Ishikawa (cell line): ENCODE results near the gene PSMB11.

ENCODE experiments used
- CEBPB ChIP-seq: IDR thresholded peaks from 2 replicates; pipeline ENCODE4 v1.6.1; 2012
- CREB1 ChIP-seq: IDR thresholded peaks from 2 replicates; pipeline ENCODE4 v1.6.1; 2012; ENCODE audit warnings: low read depth
- EGR1 ChIP-seq: IDR thresholded peaks from 2 replicates; pipeline ENCODE4 v1.6.1; 2012
- EP300 ChIP-seq: IDR thresholded peaks from 2 replicates; pipeline ENCODE4 v1.6.1; 2012; ENCODE audit warnings: borderline replicate concordance
- FOXM1 ChIP-seq: IDR thresholded peaks from 2 replicates; pipeline ENCODE4 v1.6.1; 2012; ENCODE audit warnings: low read depth, borderline replicate concordance
- NFIC ChIP-seq: IDR thresholded peaks from 2 replicates; pipeline ENCODE4 v1.6.1; 2012
- RAD21 ChIP-seq: IDR thresholded peaks from 2 replicates; pipeline ENCODE4 v1.6.1; 2012; ENCODE audit warnings: low read depth
- TAF1 ChIP-seq: IDR thresholded peaks from 2 replicates; pipeline ENCODE4 v1.6.1; 2012; ENCODE audit warnings: low read depth, mild to moderate bottlenecking
- TCF12 ChIP-seq: IDR thresholded peaks from 2 replicates; pipeline ENCODE4 v1.6.1; 2012; ENCODE audit warnings: low read depth
- TEAD4 ChIP-seq: IDR thresholded peaks from 2 replicates; pipeline ENCODE4 v1.6.1; 2012
- YY1 ChIP-seq: IDR thresholded peaks from 2 replicates; pipeline ENCODE4 v1.6.1; 2012; ENCODE audit warnings: low read depth
- ZBTB7A ChIP-seq: IDR thresholded peaks from 2 replicates; pipeline ENCODE4 v1.6.1; 2012; ENCODE audit warnings: low read depth
- TF ChIP-seq, protein P1 (sequence below): IDR thresholded peaks from 2 replicates; pipeline ENCODE4 v1.6.1; 2012
- TF ChIP-seq, protein P2 (sequence below): IDR thresholded peaks from 2 replicates; pipeline ENCODE4 v1.6.1; 2012
- TF ChIP-seq, protein P3 (sequence below): IDR thresholded peaks from 2 replicates; pipeline ENCODE4 v1.6.1; 2012; ENCODE audit warnings: low read depth, mild to moderate bottlenecking

PSMB11 gene

DNA sequence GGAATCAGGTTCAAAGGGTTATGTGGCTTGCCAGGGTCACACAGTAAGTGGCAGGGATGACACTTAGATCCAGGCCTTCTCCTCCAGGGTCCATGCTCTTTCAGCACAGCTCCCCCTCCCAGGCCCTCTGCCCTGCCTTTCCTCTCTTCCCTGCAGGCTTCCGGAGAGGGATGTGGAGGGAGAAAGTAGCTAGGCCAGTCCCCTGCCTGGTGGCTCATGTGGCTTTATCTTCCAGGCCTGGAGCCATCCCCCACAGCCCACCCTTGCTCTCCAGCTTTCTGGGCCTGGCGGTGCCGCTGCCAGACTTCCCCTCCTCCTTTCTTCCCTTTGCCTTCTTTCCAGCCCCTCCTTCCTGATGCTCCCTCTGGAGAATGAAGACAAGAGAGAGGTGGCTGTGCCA, 1.7 kb downstream of the PSMB11 start:
- TF ChIP-seq NFIC (no peak), TCF12 (no peak), ZBTB7A (no peak), TEAD4 (no peak), YY1 (no peak), TAF1 (no peak)
- TF ChIP-seq, protein P1, sequence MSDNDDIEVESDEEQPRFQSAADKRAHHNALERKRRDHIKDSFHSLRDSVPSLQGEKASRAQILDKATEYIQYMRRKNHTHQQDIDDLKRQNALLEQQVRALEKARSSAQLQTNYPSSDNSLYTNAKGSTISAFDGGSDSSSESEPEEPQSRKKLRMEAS = no peak
- TF ChIP-seq, protein P2, sequence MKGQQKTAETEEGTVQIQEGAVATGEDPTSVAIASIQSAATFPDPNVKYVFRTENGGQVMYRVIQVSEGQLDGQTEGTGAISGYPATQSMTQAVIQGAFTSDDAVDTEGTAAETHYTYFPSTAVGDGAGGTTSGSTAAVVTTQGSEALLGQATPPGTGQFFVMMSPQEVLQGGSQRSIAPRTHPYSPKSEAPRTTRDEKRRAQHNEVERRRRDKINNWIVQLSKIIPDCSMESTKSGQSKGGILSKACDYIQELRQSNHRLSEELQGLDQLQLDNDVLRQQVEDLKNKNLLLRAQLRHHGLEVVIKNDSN = no peak
- TF ChIP-seq, protein P3, sequence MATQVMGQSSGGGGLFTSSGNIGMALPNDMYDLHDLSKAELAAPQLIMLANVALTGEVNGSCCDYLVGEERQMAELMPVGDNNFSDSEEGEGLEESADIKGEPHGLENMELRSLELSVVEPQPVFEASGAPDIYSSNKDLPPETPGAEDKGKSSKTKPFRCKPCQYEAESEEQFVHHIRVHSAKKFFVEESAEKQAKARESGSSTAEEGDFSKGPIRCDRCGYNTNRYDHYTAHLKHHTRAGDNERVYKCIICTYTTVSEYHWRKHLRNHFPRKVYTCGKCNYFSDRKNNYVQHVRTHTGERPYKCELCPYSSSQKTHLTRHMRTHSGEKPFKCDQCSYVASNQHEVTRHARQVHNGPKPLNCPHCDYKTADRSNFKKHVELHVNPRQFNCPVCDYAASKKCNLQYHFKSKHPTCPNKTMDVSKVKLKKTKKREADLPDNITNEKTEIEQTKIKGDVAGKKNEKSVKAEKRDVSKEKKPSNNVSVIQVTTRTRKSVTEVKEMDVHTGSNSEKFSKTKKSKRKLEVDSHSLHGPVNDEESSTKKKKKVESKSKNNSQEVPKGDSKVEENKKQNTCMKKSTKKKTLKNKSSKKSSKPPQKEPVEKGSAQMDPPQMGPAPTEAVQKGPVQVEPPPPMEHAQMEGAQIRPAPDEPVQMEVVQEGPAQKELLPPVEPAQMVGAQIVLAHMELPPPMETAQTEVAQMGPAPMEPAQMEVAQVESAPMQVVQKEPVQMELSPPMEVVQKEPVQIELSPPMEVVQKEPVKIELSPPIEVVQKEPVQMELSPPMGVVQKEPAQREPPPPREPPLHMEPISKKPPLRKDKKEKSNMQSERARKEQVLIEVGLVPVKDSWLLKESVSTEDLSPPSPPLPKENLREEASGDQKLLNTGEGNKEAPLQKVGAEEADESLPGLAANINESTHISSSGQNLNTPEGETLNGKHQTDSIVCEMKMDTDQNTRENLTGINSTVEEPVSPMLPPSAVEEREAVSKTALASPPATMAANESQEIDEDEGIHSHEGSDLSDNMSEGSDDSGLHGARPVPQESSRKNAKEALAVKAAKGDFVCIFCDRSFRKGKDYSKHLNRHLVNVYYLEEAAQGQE = no peak

DNA sequence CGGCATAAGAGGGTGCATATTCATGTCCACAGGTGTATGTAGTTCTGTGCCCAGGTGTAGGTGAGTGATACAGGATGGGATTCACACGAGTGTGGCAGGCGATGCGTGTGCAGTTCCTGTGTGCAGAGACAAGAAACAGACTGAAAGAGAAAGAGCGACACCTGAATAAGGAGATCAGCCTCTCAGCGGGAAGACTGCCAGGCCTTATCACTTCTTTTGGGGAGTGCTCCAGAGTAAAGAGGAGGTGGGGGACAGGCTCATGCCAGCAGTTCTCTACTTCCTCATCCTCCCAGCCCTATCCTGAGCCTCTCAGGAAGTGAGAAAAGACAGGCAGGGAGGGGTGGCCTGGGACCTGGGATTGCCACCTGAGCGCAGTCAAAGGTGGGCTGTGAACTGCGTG, 2.8 kb downstream of the PSMB11 start:
- TF ChIP-seq EP300 = no peak
- TF ChIP-seq NFIC = no peak
- no peak for TF ChIP-seq RAD21
- no peak for TF ChIP-seq CEBPB

DNA sequence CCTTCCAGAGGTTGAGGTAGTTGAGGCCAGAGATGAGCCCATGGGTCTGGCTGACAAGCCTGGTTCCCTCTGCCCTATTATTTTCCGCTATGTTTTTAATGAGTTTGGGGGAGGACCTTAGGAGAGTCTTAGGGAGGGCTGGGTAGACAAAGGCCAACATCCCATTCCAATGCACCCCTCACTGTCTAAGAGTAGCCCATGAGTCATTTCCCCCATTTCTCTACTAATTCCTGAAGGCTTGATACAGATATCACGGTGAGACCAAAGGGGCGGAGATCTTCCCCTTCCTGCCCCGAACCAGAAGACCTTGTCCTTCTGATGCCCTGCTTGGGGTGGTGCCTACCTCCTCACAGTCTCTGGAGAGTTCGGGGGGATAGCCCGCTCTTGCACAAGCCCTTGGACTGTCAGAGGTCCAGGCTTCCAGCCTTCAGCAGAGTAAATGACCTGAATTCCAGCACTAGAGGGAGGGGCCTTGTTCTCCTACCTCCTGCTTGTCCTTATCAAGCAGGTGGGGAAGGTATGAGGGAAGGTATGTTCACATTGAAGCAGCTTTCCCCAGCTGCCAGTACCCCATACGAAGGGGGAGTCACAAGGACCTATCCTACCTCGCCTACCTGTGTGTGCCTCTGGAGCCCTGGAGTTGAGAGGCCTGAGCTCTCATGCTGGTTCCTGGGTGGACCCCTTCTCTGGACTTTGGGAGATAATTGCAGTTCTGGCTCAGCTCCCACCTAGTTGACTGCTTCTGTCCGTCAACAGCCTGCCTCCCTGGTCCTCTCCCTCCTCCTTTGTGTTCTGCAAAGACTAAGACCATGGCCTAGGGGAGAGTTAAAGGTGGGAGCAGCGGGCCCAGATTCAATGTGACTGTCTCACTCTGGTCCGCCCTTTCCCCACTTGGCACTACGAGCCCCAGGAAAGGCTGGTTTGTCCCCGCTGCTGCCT, 3.7 kb downstream of the PSMB11 start:
- TF ChIP-seq CEBPB = no peak
- TF ChIP-seq, protein P1 = no peak
- no peak for TF ChIP-seq TAF1
- TF ChIP-seq, protein P2 = no peak
- TF ChIP-seq, protein P3 = no peak
- TF ChIP-seq TCF12 = no peak
- TF ChIP-seq RAD21 = no peak
- TF ChIP-seq TEAD4 = no peak
- TF ChIP-seq CREB1 = no peak
- no peak for TF ChIP-seq EGR1
- no peak for TF ChIP-seq EP300
- TF ChIP-seq NFIC = no peak

DNA sequence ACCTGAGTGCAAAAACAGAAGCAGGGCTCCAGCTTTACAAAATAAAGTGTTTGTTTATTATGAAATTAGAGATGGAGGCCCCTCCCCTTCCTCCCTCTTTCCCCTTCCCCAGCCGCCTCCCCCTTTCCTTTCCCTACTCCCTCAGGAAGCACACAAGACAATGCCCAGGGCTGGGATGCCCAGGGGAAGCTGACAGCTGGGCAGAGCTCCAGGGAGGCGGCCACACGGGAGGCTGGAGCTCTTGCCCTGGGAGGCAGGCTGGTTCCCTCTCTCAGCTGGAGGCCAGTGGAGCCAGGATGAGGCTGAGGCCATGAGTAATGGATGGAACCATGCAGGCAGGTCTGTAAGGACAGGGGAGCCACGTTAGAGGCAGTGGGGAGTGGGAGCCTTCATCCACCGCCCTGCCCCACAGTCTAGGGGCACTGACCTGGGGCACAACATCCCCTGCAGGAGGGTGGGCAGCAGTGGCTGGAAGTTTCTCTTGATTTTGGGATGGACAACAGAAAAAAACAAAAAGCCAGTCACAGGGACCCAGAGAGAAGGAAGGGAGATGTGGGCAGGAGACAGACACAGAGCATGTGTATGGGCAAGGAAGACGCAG, 5.1 kb downstream of the PSMB11 start:
- TF ChIP-seq EGR1 (no peak), CEBPB (no peak), RAD21 (no peak), NFIC (no peak), TEAD4 (no peak), YY1 (no peak), CREB1 (no peak), FOXM1 (no peak)
- TF ChIP-seq, protein P3 = no peak
